ENCODE results near the gene SLAMF7. TPM values are rescaled to one million over a fixed set of nuclear protein-coding genes. Genes with fewer than 3 reads are reported as not detected.
"Not testable (repeated sequence)": the region's sequence is repeated elsewhere in the genome, so short reads cannot be mapped to it uniquely, and the experiment has no call there.

The SLAMF7 gene
- total and polyA plus RNA-seq, 5 donors from 2014 or later: 0.07 to 0.88 (median 0.17) TPM

DNA sequence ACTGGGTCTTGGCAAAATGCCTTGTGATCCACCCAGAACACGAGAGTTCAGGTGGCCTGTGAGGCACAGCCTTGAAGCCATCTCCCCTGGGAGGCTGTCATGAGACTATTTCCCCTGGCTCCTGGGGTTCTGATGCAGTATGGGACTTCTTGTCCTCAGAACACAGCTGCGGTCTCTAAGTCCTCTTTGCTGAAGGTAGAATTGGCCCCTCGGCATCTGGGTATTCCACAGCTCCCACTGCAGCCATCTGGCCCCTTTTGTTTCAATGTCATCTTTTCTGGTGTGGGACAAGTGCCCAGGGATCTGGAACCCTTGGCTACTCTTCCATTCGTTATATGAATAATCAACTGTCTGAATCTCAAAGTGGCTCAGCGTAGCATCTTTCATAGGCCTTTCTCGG, 39.9 kb downstream of the SLAMF7 start:
- ATAC-seq (ENCODE audit: low read depth in 2 of 2) (no peak), DNase-seq (no peak)
- H3K27ac ChIP-seq (ENCODE audit: insufficient read depth, low read length, poor library complexity, severe bottlenecking): no peak overlapping the region
- Mint-ChIP-seq H3K9me3 (no peaks in the 10 kb centered on the region), H3K4me1 (peaks cover 0 to 20% (median 3%) of the 10 kb centered on the region in 4 donors), H3K27me3 (peaks cover 3% of the 10 kb centered on the region), H3K36me3 (no peaks in the 10 kb centered on the region), H3K4me3 (no peak overlapping the region), H3K27ac (peak overlapping the region in 2 of 3 donors; percentile 20 to 23)
- no peaks in the 10 kb centered on the region for H3K9me3 ChIP-seq (ENCODE audit: control insufficient read depth in 2 of 2, low read length in 2 of 2)
- H3K4me3 ChIP-seq (ENCODE audit: low read depth, low read length): no peak overlapping the region
- no peaks in the 10 kb centered on the region for H3K4me1 ChIP-seq (ENCODE audit: control insufficient read depth, insufficient read depth, low read length, poor library complexity, severe bottlenecking)
- no peaks in the 10 kb centered on the region for H3K27me3 ChIP-seq (ENCODE audit: control insufficient read depth, insufficient read depth, low read length)
- H3K36me3 ChIP-seq (ENCODE audit: control insufficient read depth, insufficient read depth, low read length): no peaks in the 10 kb centered on the region

DNA sequence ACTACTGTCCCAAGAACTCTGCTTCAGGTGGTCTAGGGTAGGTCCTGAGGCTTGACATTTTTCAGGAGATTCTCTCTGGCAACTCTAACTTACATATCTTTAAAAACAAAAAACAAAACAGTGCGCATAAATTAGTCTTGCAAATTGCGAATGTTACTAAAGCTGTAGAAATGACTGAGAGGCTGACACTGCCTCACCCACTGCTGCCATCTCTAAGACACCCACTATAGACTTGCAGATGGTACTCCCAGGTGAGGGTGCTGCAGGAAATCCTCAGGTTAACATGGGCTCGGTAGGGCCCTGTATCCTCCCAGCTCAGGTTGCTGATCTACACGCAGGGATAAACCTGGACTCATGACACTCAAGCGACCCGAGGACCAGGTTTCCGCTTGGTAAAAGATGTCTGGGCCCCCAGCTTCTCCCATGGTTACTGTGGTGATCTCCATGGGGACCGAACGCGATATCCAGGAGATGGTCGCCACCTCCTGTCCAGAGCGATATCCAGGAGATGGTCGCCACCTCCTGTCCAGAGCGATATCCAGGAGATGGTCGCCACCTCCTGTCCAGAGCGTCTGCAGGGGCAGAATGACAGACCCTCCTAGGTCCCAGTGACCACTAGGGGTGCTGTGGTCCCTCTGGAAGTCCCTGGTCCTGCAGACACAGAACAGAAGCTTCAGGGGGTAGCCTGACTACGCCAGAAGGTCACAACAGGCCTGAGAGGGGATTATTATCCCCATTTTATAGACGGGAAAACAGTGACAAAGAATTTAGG, 40.8 kb downstream of the SLAMF7 start:
- Histone ChIP-seq H3K27me3 (ENCODE audit: control insufficient read depth, insufficient read depth, low read length) (no peaks in the 10 kb centered on the region), H3K9me3 (ENCODE audit: control insufficient read depth in 2 of 2, low read length in 2 of 2) (no peaks in the 10 kb centered on the region), H3K36me3 (ENCODE audit: control insufficient read depth, insufficient read depth, low read length) (no peaks in the 10 kb centered on the region), H3K4me3 (ENCODE audit: low read depth, low read length) (no peak overlapping the region), H3K27ac (ENCODE audit: insufficient read depth, low read length, poor library complexity, severe bottlenecking) (no peak overlapping the region), H3K4me1 (ENCODE audit: control insufficient read depth, insufficient read depth, low read length, poor library complexity, severe bottlenecking) (no peaks in the 10 kb centered on the region)
- no peaks in the 10 kb centered on the region for H3K9me3 Mint-ChIP-seq
- H3K4me1 Mint-ChIP-seq: peaks cover 0 to 21% (median 3%) of the 10 kb centered on the region in 4 donors
- peak overlapping the region in 1 of 3 donors; percentile 20 for H3K27ac Mint-ChIP-seq
- no peaks in the 10 kb centered on the region for H3K36me3 Mint-ChIP-seq
- H3K4me3 Mint-ChIP-seq: no peak overlapping the region
- peak in 2 of 3 donors; percentile 24 to 46 for DNase-seq
- ATAC-seq (ENCODE audit: low read depth in 2 of 2): peak in 1 of 2 donors; percentile 30
- peaks cover 7% of the 10 kb centered on the region for H3K27me3 Mint-ChIP-seq

DNA sequence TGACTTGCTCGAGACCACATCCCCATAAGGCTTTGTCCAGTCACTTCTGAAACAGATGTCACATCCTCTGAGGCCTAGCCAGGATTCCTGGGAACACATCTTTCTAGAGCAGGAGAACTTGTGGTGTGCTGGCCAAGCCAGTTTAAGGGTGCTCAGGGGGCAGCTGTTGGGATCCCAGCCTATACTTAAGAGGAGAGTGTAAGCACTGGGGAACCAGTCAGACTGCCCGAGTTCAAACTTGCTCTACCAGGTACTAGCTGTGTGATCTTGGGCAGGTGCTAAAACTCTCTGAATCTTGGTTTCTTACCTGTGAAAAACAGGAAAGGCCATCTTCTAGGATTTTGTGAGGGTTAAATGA, 41.3 kb downstream of the SLAMF7 start:
- no peaks in the 10 kb centered on the region for H3K4me1 ChIP-seq (ENCODE audit: control insufficient read depth, insufficient read depth, low read length, poor library complexity, severe bottlenecking)
- H3K4me1 Mint-ChIP-seq: peaks cover 0 to 16% (median 3%) of the 10 kb centered on the region in 4 donors
- H3K9me3 ChIP-seq (ENCODE audit: control insufficient read depth in 2 of 2, low read length in 2 of 2): no peaks in the 10 kb centered on the region
- H3K9me3 Mint-ChIP-seq: no peaks in the 10 kb centered on the region
- DNase-seq (no peak), ATAC-seq (ENCODE audit: low read depth in 2 of 2) (no peak)
- no peaks in the 10 kb centered on the region for H3K36me3 Mint-ChIP-seq
- no peak overlapping the region for H3K27ac ChIP-seq (ENCODE audit: insufficient read depth, low read length, poor library complexity, severe bottlenecking)
- no peak overlapping the region for H3K27ac Mint-ChIP-seq
- H3K27me3 Mint-ChIP-seq: peaks cover 7% of the 10 kb centered on the region
- no peak overlapping the region for H3K4me3 Mint-ChIP-seq
- H3K27me3 ChIP-seq (ENCODE audit: control insufficient read depth, insufficient read depth, low read length): no peaks in the 10 kb centered on the region
- H3K4me3 ChIP-seq (ENCODE audit: low read depth, low read length): no peak overlapping the region
- no peaks in the 10 kb centered on the region for H3K36me3 ChIP-seq (ENCODE audit: control insufficient read depth, insufficient read depth, low read length)

DNA sequence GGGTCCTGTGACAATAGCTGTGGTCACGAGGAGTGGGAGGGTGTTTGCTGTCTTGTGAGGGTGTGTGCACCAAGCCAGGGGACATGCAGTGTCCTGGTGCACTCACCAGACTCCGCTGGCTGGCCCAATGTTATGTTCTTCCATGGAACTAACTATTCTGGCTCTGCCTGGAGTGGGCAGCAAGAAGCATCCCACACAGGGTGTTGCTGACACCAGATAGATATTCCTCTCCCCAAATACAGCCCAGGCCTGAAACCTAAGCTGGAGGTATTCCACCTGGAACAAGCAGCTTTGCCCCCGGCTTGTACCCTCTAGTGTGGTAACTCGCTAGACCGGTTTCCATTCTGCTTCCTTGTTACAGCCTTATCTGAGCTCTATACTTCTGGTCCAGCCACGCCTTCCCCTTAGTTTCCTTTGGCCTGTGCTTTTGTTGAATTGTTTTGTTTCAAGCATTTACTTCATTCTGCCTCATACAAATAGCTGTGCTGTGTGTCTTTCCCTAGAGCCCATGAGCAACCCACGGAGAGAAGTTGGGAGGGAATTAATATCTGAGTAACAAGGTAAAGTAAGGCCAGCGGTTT, 42.2 kb downstream of the SLAMF7 start:
- Histone ChIP-seq H3K9me3 (ENCODE audit: control insufficient read depth in 2 of 2, low read length in 2 of 2) (no peaks in the 10 kb centered on the region), H3K27ac (ENCODE audit: insufficient read depth, low read length, poor library complexity, severe bottlenecking) (no peak overlapping the region), H3K27me3 (ENCODE audit: control insufficient read depth, insufficient read depth, low read length) (no peaks in the 10 kb centered on the region), H3K36me3 (ENCODE audit: control insufficient read depth, insufficient read depth, low read length) (no peaks in the 10 kb centered on the region), H3K4me1 (ENCODE audit: control insufficient read depth, insufficient read depth, low read length, poor library complexity, severe bottlenecking) (no peaks in the 10 kb centered on the region), H3K4me3 (ENCODE audit: low read depth, low read length) (no peak overlapping the region)
- Mint-ChIP-seq H3K9me3 (no peaks in the 10 kb centered on the region), H3K4me3 (no peak overlapping the region), H3K27me3 (peaks cover 7% of the 10 kb centered on the region), H3K27ac (peak overlapping the region in 1 of 3 donors; percentile 26), H3K4me1 (peaks cover 0 to 16% (median 3%) of the 10 kb centered on the region in 4 donors), H3K36me3 (no peaks in the 10 kb centered on the region)
- ATAC-seq (ENCODE audit: low read depth in 2 of 2) (no peak), DNase-seq (no peak)

DNA sequence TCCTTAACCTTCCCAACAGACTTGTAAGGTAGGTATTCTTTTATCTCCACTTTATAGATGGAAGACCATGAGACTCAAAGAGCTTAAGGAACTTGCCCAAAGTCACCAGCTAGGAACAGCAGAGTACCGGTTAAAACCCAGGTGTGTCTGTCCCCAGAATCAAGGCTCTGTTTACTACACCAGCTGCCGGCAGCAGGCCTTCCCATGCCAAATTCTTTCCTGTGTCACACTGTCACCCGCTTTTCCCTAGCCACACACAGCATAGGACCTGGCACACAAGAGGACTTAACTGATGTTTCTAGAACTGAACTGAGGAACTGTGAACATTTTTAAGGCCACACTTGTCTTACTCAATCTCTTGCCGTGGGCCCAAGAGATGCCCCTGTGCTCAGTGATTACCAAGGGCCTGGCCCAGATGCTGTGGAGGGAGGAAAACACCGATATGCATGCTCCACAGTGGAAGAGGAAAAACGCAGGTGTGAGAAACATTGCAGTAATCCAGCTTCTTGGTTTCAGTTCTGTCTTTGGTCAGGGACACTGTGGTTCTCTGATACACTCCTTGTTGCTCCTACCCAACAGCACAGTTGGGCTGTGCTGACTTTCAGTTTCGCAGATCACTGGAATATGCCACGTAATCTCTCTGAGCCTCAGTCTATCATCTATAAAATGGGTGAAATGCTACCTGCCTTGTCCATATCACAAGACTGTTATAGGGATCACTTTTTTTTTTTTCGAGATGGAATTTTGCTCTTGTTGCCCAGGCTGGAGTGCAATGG, 43.1 kb downstream of the SLAMF7 start:
- Histone ChIP-seq H3K27ac (ENCODE audit: insufficient read depth, low read length, poor library complexity, severe bottlenecking) (no peak overlapping the region), H3K27me3 (ENCODE audit: control insufficient read depth, insufficient read depth, low read length) (no peaks in the 10 kb centered on the region), H3K9me3 (ENCODE audit: control insufficient read depth in 2 of 2, low read length in 2 of 2) (no peaks in the 10 kb centered on the region), H3K36me3 (ENCODE audit: control insufficient read depth, insufficient read depth, low read length) (no peaks in the 10 kb centered on the region), H3K4me1 (ENCODE audit: control insufficient read depth, insufficient read depth, low read length, poor library complexity, severe bottlenecking) (no peaks in the 10 kb centered on the region), H3K4me3 (ENCODE audit: low read depth, low read length) (peak overlapping the region; percentile 17)
- peaks cover 7% of the 10 kb centered on the region for H3K27me3 Mint-ChIP-seq
- no peak overlapping the region for H3K4me3 Mint-ChIP-seq
- peaks cover 0 to 16% (median 3%) of the 10 kb centered on the region in 4 donors for H3K4me1 Mint-ChIP-seq
- H3K36me3 Mint-ChIP-seq: no peaks in the 10 kb centered on the region
- peak; percentile 43 to 58 for ATAC-seq (ENCODE audit: low read depth in 2 of 2)
- H3K27ac Mint-ChIP-seq: peak overlapping the region; percentile 3 to 78 (median 39)
- H3K9me3 Mint-ChIP-seq: no peaks in the 10 kb centered on the region
- DNase-seq: no peak

DNA sequence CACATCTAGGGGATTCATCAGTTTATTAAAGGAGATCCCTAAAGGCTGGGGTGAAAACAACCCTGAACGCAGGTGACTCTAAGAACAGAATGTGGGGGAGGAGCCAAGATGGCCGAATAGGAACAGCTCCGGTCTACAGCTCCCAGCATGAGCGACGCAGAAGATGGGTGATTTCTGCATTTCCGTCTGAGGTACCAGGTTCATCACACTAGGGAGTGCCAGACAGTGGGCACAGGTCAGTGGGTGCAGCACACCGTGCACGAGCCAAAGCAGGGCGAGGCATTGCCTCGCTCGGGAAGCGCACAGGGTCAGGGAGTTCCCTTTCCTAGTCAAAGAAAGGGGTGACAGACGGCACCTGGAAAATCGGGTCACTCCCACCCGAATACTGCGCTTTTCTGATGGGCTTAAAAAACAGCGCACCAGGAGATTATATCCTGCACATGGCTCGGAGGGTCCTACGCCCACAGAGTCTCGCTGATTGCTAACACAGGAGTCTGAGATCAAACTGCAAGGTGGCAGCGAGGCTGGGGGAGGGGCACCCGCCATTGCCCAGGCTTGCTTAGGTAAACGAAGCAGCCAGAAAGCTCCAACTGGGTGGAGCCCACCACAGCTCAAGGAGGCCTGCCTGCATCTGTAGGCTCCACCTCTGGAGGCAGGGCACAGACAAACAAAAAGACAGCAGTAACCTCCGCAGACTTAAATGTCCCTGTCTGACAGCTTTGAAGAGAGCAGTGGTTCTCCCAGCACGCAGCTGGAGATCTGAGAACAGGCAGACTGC, 44.1 kb downstream of the SLAMF7 start:
- not testable (repeated sequence) for H3K4me3 Mint-ChIP-seq; H3K9me3 Mint-ChIP-seq; DNase-seq; H3K36me3 ChIP-seq (ENCODE audit: control insufficient read depth, insufficient read depth, low read length); H3K4me3 ChIP-seq (ENCODE audit: low read depth, low read length); H3K27me3 Mint-ChIP-seq; ATAC-seq (ENCODE audit: low read depth in 2 of 2); H3K27ac ChIP-seq (ENCODE audit: insufficient read depth, low read length, poor library complexity, severe bottlenecking); H3K36me3 Mint-ChIP-seq; H3K4me1 ChIP-seq (ENCODE audit: control insufficient read depth, insufficient read depth, low read length, poor library complexity, severe bottlenecking); H3K27ac Mint-ChIP-seq; H3K27me3 ChIP-seq (ENCODE audit: control insufficient read depth, insufficient read depth, low read length); H3K9me3 ChIP-seq (ENCODE audit: control insufficient read depth in 2 of 2, low read length in 2 of 2)
- H3K4me1 Mint-ChIP-seq: peaks cover 0 to 10% (median 0%) of the 10 kb centered on the region in 4 donors

DNA sequence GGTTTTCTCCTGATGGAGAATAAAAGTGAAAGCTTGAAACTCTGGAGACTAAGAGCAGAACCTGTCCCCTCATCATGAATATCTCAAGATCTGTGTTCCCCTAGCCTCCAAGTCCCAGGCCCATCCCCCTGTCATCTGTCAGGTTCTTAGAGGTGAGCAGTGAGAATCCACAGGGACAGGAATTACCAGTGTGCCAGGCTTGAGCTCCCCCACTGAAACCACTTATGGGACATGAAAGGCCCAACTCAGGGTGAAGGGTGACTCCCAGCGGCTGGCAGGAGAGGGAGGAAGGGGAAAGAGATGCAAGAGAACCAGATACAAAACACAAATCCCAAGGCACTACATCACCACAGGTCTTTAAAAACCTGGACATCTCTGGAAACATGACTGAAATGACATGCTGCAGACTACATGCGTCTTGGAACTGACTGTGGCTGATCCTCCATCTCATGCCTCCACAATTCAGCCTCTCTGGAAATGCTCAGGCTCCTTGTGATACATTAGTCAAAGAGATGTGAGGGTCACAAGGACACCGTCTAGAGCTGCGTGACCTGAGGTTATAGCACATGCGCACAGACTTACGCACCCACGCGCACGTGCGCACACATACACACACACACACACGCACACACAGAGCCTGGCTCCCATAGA, 50.1 kb downstream of the SLAMF7 start:
- no peak overlapping the region for H3K4me3 Mint-ChIP-seq
- H3K36me3 Mint-ChIP-seq: no peaks in the 10 kb centered on the region
- H3K4me1 Mint-ChIP-seq: peaks cover 0 to 17% (median under 1%) of the 10 kb centered on the region in 4 donors
- Histone ChIP-seq H3K9me3 (ENCODE audit: control insufficient read depth in 2 of 2, low read length in 2 of 2) (no peaks in the 10 kb centered on the region), H3K27me3 (ENCODE audit: control insufficient read depth, insufficient read depth, low read length) (no peaks in the 10 kb centered on the region), H3K36me3 (ENCODE audit: control insufficient read depth, insufficient read depth, low read length) (no peaks in the 10 kb centered on the region), H3K4me3 (ENCODE audit: low read depth, low read length) (no peak overlapping the region), H3K4me1 (ENCODE audit: control insufficient read depth, insufficient read depth, low read length, poor library complexity, severe bottlenecking) (no peaks in the 10 kb centered on the region), H3K27ac (ENCODE audit: insufficient read depth, low read length, poor library complexity, severe bottlenecking) (no peak overlapping the region)
- H3K27ac Mint-ChIP-seq: no peak overlapping the region
- peaks cover 2% of the 10 kb centered on the region for H3K27me3 Mint-ChIP-seq
- no peaks in the 10 kb centered on the region for H3K9me3 Mint-ChIP-seq
- no peak for DNase-seq
- no peak for ATAC-seq (ENCODE audit: low read depth in 2 of 2)

Measured in CD4-positive, CD25-positive, alpha-beta regulatory T cell (primary cell).